Adrenal gland (tissue), 12 donors: ENCODE measurements around the gene LYZL2. TPM values are rescaled to one million over a fixed set of nuclear protein-coding genes. Genes with fewer than 3 reads are reported as not detected.
"Not testable (repeated sequence)": the region's sequence is repeated elsewhere in the genome, so short reads cannot be mapped to it uniquely, and the experiment has no call there.

Source experiments
- DNase-seq, 7 donors: peaks; one replicate each; pipeline ENCODE4 v3.0.0-alpha.2; 2019 to 2020
- H3K27ac ChIP-seq, 5 donors: fragments of 200-600 bp; sonication (generic) in 4 of 5; 1 replicate in 3 of 5; 2 replicates in 2 of 5; pipeline versions ENCODE4 v1.5.1 to v1.8.0; 2016 to 2020; ENCODE audit warnings: mild to moderate bottlenecking in 1 of 5
- H3K27me3 ChIP-seq: fragments of 200-600 bp; 2 replicates; pipeline ENCODE4 v1.8.0; 2021
- H3K36me3 ChIP-seq, 2 donors: fragments of 200-600 bp; replicated peaks in 1 of 2; 1 replicate in 1 of 2; 2 replicates in 1 of 2; pipeline versions ENCODE4 v1.5.1 to v1.8.0; 2018 to 2022
- H3K4me1 ChIP-seq, 2 donors: fragments of 200-600 bp; replicated peaks in 1 of 2; 1 replicate in 1 of 2; 2 replicates in 1 of 2; pipeline versions ENCODE4 v1.5.1 to v1.8.0; 2018 to 2021
- H3K4me3 ChIP-seq, 4 donors: fragments of 200-600 bp; sonication (generic) in 3 of 4; one replicate each; pipeline ENCODE4 v1.5.1; 2016 to 2018
- H3K9me3 ChIP-seq, 3 donors: fragments of 200-600 bp; sonication (generic) in 1 of 3; replicated peaks in 1 of 3; 1 replicate in 2 of 3; 2 replicates in 1 of 3; pipeline versions ENCODE4 v1.5.1 to v1.8.0; 2016 to 2021
- CTCF ChIP-seq, 6 experiments: fragments of 450-650 bp in 4 of 6; fragments of 200-600 bp in 2 of 6; sonication (generic) in 1 of 6; IDR thresholded peaks; 1 replicate in 5 of 6; 2 replicates in 1 of 6; pipeline versions ENCODE4 v1.5.1 to v1.8.0; 2016 to 2021; ENCODE audit warnings: antibody characterized with exemption in 6 of 6, mild to moderate bottlenecking in 2 of 6, moderate library complexity in 1 of 6
- POLR2A ChIP-seq, 2 donors: fragments of 450-650 bp; IDR thresholded peaks; one replicate each; pipeline ENCODE4 v1.6.1; 2017; ENCODE audit warnings: antibody characterized with exemption in 2 of 2, mild to moderate bottlenecking in 2 of 2, moderate library complexity in 1 of 2
- WGBS, 4 donors: extraction: QIAGEN DNeasy Blood & Tissue Kit in 2 of 4; methylation state at CpG; one replicate each; pipeline versions ENCODE4 v1.1.5 to v1.1.7; 2013 to 2017; 5-methylcytosine and 5-hydroxymethylcytosine counted together
- intact Hi-C, 2 donors: fragments of 100-400 bp; cut with DNase I; formaldehyde crosslinking; loops; one replicate each; pipeline versions ENCODE4 v1.14.1 to v1.15.0; 2022 to 2023
- polyA plus RNA-seq, 3 donors: library from polyadenylated mRNA; stranded (reverse); fragments of 200-250 nt in 2 of 3; fragments of 350-450 nt in 1 of 3; fragmentation: Illumina TruSeq in 1 of 3; extraction: RNeasy Lipid Tissue Mini Kit (QIAGEN cat#74804) in 1 of 3; gene quantifications; one replicate each; pipeline ENCODE4 v1.2.3, GENCODE V29; 2013 to 2014
- total RNA-seq, 9 donors: library from RNA; depleted of rRNA in 4 of 9; stranded (reverse); fragments of >200 nt in 4 of 9; fragments of 120-200 nt in 1 of 9; fragmentation: NEBNext Ultra II Directional in 1 of 9; extraction: Animal tissue kit (Norgen Biotek cat#: 25700) in 1 of 9; gene quantifications; one replicate each; pipeline versions ENCODE4 v1.1.0 to v1.2.4, GENCODE V29; 2013 to 2023
- donor health status: healthy with polysubstance abuse.
- donor health status: Bipolar disorder and iron deficiency.
- donor health status: DM: yes; HTN: yes; CAD: no.
- donor health status: DM: no; HTN: no; CAD: no.
- donor health status: DM: no; HTN: no; CAD: no.
- donor health status: DM: yes; HTN: yes; CAD: no.

LYZL2 gene
- total and polyA plus RNA-seq, 12 donors, result 1.4 TPM; not detected in 11

GRCh38 chr10:30625080-30625479, 4.5 kb downstream of the LYZL2 start:
- no peaks in the 10 kb centered on the region for H3K4me1 ChIP-seq
- H3K9me3 ChIP-seq, result no peaks in the 10 kb centered on the region
- H3K36me3 ChIP-seq, result no peaks in the 10 kb centered on the region
- intact Hi-C loops, result no loop called here
- no peaks in the 10 kb centered on the region for H3K27me3 ChIP-seq
- no peak overlapping the region for H3K27ac ChIP-seq
- 88 to 97% (median 89%) methylated on average over 3 of the region's 3 CpGs for WGBS, 4 donors
- no peak for DNase-seq
- H3K4me3 ChIP-seq, result no peak overlapping the region
- TF ChIP-seq POLR2A (IDR thresholded peaks at IDR 0.05) (no peak), CTCF (IDR thresholded peaks at IDR 0.05) (no peak)

GRCh38 chr10:30619966-30620365, 9.6 kb downstream of the LYZL2 start:
- Histone ChIP-seq H3K4me3 (no peak overlapping the region), H3K9me3 (no peaks in the 10 kb centered on the region), H3K36me3 (no peaks in the 10 kb centered on the region), H3K27ac (no peak overlapping the region), H3K27me3 (no peaks in the 10 kb centered on the region), H3K4me1 (no peaks in the 10 kb centered on the region)
- TF ChIP-seq POLR2A (IDR thresholded peaks at IDR 0.05) (no peak), CTCF (IDR thresholded peaks at IDR 0.05) (no peak)
- intact Hi-C loops, result no loop called here
- 80 to 85% (median 83%) methylated on average over 5 of the region's 5 CpGs for WGBS, 4 donors
- DNase-seq, result no peak

GRCh38 chr10:30617070-30617469, 12.5 kb downstream of the LYZL2 start:
- TF ChIP-seq POLR2A (IDR thresholded peaks at IDR 0.05) (no peak), CTCF (IDR thresholded peaks at IDR 0.05) (no peak)
- no peaks in the 10 kb centered on the region for H3K9me3 ChIP-seq
- DNase-seq, result no peak
- intact Hi-C loops, result no loop called here
- H3K27ac ChIP-seq, result no peak overlapping the region
- 92 to 95% (median 94%) methylated on average over 7 of the region's 7 CpGs for WGBS, 4 donors
- no peak overlapping the region for H3K4me3 ChIP-seq
- no peaks in the 10 kb centered on the region for H3K4me1 ChIP-seq
- H3K36me3 ChIP-seq, result no peaks in the 10 kb centered on the region
- no peaks in the 10 kb centered on the region for H3K27me3 ChIP-seq

GRCh38 chr10:30611041-30611440, 18.5 kb downstream of the LYZL2 start:
- H3K27me3 ChIP-seq, intact Hi-C loops, H3K36me3 ChIP-seq, DNase-seq, H3K9me3 ChIP-seq, H3K4me1 ChIP-seq, H3K4me3 ChIP-seq, H3K27ac ChIP-seq: not testable (repeated sequence)
- WGBS, 4 donors, result 77 to 87% (median 80%) methylated on average over 8 of the region's 8 CpGs

- H3K36me3 ChIP-seq, result no peaks in the 10 kb centered on the region
- no peak overlapping the region for H3K27ac ChIP-seq
- WGBS, 4 donors, result 75 to 84% (median 83%) methylated on average over 6 of the region's 6 CpGs; no CpG with 5 or more reads in 1 of the 4 donors
- TF ChIP-seq POLR2A (IDR thresholded peaks at IDR 0.05) (no peak), CTCF (IDR thresholded peaks at IDR 0.05) (no peak)
- H3K9me3 ChIP-seq, result no peaks in the 10 kb centered on the region
- no peak for DNase-seq
- peaks cover 0 to 7% of the 10 kb centered on the region in 2 donors for H3K4me1 ChIP-seq
- no peaks in the 10 kb centered on the region for H3K27me3 ChIP-seq
- no peak overlapping the region for H3K4me3 ChIP-seq
- intact Hi-C loops, result no loop called here
Measured at GRCh38 chr10:30607814-30608213, 21.7 kb downstream of the LYZL2 start.
